HG03442 (cell line): ENCODE results near the gene PDXK.

Experiments
- ATAC-seq: cut with Tn5 transposase; IDR thresholded peaks from one replicate; pipeline ENCODE4 v1.9.1; 2021; ENCODE audit warnings: mild to moderate bottlenecking, moderate library complexity; ENCODE audit not compliant: unreplicated experiment

PDXK gene

GRCh38 chr21:43741423-43742096 is 22.6 kb downstream of the PDXK start:
- no peak for ATAC-seq

DNA sequence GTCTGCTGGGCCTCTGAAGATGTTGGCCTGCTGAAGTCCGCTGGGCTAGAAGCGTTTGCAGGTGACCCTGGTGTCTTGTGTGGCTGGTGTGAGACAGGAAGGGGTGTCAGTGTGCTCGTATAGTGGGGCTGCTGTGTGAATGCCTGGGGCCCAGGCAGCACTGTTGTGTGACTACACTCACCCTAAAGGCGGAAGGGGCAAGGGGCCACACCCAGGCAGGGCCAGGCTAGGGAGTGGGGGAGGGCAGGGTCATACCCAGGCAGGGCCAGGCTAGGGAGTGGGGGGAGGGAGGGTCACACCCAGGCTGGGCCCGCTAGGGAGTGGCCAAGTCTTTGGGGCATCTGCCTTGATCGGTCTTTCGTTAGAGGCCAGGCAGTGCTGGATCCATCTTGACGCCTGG is 25.0 kb downstream of the PDXK start:
- no peak for ATAC-seq

DNA sequence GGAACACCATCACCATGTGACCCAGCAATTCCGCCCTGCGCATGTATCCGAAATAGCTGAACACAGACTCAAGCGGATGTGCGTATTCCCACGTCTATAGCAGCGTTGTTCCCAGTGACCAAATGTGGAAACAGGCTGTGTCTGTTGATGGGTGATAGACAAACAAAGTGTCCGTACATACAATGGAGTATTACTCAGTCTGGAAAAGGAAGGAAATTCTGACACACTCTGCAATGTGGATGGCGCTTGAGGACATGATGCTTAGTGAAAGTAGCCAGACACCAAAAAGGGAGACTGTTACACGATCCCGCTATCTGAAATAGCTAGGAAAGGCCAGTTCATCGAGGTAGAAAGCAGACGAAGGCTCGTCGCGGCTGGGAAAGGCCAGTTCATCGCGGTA is 25.8 kb downstream of the PDXK start:
- no peak for ATAC-seq

GRCh38 chr21:43745772-43746517 is 27.0 kb downstream of the PDXK start:
- no peak for ATAC-seq

- ATAC-seq: no peak
Measured at GRCh38 chr21:43748622-43749021, 29.7 kb downstream of the PDXK start.

- ATAC-seq: no peak
Measured at GRCh38 chr21:43749651-43750262, 30.8 kb downstream of the PDXK start.

- no peak for ATAC-seq
Measured at GRCh38 chr21:43750339-43751033, 31.6 kb downstream of the PDXK start.

- no peak for ATAC-seq
Measured at GRCh38 chr21:43751955-43752591, 33.1 kb downstream of the PDXK start.

- no peak for ATAC-seq
Measured at GRCh38 chr21:43752758-43753438, 34.0 kb downstream of the PDXK start.

DNA sequence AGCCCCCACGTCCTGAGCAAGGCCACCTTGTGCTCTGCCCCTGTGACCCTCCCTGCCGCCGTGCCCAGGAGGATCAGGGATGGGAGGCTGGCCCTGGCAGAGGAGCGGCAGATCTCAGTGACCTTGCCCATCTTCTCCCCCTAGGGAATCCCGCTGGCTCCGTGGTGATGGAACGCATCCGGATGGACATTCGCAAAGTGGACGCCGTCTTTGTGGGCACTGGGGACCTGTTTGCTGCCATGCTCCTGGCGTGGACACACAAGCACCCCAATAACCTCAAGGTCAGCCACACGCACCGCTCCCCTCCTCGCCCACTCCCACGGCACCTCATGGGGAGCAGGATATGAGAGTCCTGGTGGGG is 34.5 kb downstream of the PDXK start:
- ATAC-seq: no peak

DNA sequence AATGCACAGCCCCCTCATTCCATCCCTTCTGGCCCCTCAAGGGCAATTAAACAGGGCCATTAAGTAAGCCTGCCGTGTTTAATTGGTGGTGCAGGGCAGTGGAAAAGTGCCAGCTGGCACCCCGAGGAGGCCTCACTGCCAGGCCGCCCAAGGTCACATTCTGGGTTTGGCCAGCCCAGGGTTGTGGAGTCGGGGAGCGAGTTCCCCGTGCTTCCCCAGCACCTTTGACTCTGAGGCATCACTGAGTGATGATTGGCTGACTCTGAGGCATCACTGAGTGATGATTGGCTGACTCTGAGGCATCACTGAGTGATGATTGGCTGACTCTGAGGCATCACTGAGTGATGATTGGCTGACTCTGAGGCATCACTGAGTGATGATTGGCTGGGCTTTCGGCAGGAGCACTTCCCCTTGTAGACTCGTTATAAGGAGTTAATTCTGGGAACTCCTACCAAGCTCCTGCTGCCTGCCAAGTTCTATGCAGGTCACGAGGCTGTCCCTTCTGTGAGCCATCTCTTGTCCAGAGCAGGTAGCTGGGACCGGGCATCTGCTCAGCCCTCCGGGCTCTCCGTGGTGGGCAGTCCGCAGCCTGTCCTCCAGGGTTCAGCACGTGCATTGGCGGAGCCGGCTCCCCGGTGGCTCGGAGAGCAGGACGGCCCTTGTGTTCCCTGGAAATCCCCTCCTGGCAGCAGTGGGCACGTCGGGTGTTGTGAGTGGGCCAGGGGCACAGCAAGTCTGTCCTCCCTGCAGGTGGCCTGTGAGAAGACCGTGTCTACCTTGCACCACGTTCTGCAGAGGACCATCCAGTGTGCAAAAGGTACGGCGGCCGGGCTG is 36.2 kb downstream of the PDXK start:
- no peak for ATAC-seq

- ATAC-seq: no peak
Measured at GRCh38 chr21:43755820-43756594, 37.1 kb downstream of the PDXK start.

GRCh38 chr21:43757601-43758000 is 38.7 kb downstream of the PDXK start:
- ATAC-seq: no peak

GRCh38 chr21:43758111-43758641 is 39.2 kb downstream of the PDXK start:
- no peak for ATAC-seq

DNA sequence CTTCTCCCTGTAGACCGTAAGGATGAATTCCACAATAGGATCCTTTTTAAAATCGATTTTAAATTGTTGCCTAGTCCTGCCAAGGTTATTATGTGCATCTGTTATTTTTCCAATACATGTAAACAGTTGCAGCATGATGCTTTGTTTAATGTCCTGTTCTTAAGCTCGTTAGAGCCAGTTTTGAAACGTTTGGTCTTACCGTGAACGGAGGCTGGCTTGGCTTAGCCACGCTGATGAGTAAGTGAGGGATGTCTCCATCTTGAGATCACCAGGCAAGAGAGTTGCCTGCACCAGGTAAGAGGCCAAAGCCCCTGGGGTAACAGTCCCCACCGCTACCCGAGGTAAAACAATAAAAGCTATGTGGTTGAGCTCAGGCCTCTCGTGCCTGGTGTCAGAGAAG is 39.9 kb downstream of the PDXK start:
- no peak for ATAC-seq

DNA sequence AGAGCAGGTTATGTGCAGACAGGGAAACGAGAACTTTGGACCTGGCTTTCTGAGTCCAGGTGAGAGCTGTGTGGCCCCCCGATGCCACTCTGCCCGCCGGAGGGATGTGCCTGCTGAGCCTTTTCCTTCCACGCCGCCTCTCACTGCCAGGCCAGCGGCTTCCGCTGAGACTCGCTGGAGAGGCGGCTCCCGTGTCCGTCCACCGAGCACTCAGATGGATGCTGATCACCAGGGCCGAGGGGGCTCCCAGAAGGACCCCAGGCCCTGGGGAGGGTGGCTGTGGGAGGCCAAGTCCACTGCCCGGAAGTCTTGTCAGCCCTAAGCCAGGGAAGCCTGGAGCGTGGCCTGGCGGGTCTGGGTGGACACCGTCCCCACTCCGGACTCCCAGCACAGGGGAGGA is 40.7 kb downstream of the PDXK start:
- ATAC-seq: no peak

DNA sequence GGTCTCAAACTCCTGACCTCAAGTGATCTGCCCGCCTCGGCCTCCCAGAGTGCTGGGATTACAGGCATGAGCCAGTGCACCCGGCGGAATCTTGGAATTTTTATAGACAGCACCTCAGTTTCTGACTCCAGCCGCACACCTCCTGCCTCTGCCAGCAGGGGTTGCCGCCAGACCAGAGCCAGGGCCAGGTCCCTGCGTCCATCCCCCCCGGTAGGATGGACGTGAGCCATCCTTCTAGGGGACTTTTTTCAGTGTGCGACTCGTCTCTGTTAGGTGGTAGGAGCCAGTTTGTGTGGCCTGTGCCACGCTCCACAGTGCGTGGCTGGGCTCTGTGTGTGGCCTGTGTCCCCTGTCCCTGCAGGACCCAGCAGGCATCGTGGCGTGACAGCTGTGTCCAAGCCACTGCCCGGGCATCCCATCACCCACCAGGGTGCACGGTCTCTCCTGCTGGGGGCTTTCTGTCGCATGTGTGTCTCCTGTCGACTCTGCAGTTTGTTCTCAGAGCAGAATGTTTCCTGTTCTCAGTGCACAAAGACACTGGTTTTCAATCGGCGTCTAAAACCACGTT is 41.5 kb downstream of the PDXK start:
- ATAC-seq: no peak

DNA sequence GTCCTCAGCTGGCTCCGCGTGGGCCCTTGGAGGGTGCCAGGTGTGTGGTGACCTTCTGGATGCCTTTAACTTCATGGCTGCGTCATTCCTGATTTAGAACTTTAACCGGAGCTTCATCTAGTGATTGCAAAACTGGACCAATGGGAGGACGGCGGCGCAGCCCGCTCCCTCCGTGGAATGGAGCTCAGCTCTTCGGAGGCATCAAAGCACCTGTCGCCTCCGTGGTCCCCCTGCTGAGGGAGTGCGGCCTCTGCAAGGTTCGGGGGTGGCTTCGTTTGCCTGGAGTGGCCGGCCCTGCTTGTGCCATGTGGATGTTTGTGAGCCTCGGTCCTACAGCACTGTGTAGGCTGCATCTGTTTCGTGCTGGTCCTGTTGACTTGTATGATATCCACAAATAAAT is 43.0 kb downstream of the PDXK start:
- no peak for ATAC-seq
